ENCODE measurements around the gene UPK3B.

DNA sequence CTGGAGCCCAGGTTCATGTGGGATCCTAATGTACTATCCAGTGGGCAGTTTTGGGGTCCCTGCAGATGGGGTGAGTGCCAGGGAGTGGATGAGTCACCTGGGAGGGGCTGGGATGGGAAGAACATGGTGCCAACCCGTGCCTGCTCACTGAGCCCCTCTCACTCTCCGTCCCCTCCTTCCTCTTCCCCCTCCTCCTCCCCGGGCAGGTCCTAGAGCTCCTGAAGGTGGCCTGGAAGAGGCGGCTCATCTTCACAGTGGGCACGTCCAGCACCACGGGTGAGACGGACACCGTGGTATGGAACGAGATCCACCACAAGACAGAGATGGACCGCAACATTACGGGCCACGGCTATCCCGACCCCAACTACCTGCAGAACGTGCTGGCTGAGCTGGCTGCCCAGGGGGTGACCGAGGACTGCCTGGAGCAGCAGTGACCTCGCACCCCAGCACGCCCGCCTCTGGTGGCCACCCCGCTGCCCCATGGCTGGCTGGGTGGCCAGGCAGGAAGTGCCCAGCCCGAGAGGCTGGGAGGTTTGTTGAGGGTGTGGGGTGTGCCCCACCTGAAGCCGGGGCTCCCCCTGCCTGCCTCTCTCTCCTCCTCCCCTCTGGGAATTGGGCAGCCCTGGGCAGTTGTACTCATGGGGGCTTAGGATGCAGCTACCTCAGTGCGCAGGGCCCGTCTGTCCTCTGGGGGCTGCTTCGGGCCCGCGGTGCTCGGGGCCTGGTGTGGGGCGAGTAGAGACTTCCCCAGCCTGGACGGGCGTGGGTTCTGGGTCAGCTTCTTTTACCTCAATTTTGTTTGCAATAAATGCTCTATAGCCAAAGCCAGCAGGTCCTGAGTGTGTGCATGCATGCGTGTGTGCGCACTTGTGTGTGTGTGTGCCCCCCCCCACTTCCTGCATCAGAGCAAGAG is 4.9 kb upstream of the UPK3B start:
- TF ChIP-seq, protein P1, sequence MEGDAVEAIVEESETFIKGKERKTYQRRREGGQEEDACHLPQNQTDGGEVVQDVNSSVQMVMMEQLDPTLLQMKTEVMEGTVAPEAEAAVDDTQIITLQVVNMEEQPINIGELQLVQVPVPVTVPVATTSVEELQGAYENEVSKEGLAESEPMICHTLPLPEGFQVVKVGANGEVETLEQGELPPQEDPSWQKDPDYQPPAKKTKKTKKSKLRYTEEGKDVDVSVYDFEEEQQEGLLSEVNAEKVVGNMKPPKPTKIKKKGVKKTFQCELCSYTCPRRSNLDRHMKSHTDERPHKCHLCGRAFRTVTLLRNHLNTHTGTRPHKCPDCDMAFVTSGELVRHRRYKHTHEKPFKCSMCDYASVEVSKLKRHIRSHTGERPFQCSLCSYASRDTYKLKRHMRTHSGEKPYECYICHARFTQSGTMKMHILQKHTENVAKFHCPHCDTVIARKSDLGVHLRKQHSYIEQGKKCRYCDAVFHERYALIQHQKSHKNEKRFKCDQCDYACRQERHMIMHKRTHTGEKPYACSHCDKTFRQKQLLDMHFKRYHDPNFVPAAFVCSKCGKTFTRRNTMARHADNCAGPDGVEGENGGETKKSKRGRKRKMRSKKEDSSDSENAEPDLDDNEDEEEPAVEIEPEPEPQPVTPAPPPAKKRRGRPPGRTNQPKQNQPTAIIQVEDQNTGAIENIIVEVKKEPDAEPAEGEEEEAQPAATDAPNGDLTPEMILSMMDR (conservative IDR thresholded peaks at IDR 0.05; ENCODE audit: low read length) = no peak
- TF ChIP-seq EZH2phosphoT487 (IDR thresholded peaks at IDR 0.05; ENCODE audit: borderline replicate concordance, low read depth, low read length) = no peak

Data from OCI-LY7 (cell line).